ES-I3 (cell line): ENCODE results near the gene NLK.
"Not testable (repeated sequence)": the region's sequence is repeated elsewhere in the genome, so short reads cannot be mapped to it uniquely, and the experiment has no call there.

Experiments
- H3K36me3 ChIP-seq: 2 replicates; pipeline ENCODE4 v1.6.1; 2013; ENCODE audit warnings: mild to moderate bottlenecking, low read length, control low read depth, moderate library complexity; ENCODE audit not compliant: insufficient read depth
- H3K4me1 ChIP-seq: 2 replicates; pipeline ENCODE4 v1.6.1; 2013; ENCODE audit warnings: mild to moderate bottlenecking, control low read depth, low read length; ENCODE audit not compliant: insufficient read depth
- H3K9ac ChIP-seq: 2 replicates; pipeline ENCODE4 v1.6.1; 2013; ENCODE audit warnings: low read depth, mild to moderate bottlenecking, low read length, moderate library complexity
- H3K9me3 ChIP-seq: 2 replicates; pipeline ENCODE4 v1.6.1; 2013; ENCODE audit warnings: mild to moderate bottlenecking, low read length, moderate library complexity; ENCODE audit not compliant: control insufficient read depth, insufficient read depth

NLK gene

DNA sequence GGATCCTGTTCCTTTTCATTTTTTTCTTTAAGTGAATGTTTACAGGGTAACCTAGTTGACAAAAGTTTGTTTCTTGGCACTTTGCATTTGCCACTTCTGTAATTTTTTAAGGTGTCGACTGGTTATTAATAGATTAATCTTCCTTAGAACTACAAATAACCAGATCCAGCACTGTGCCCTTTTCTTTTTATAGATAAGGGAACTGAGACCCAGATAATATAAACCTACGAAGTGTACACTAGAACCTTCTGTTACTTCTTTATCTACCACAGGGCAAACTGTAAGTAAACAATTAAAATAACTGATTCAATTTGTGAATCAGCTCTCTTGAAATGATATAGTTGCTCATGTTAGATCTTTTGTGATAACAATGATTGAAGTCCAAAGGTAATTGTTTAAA lies 55.4 kb downstream of the NLK start:
- Histone ChIP-seq H3K36me3 (no peaks in the 10 kb centered on the region), H3K4me1 (peaks cover 6% of the 10 kb centered on the region), H3K9me3 (no peaks in the 10 kb centered on the region), H3K9ac (no peak overlapping the region)

DNA sequence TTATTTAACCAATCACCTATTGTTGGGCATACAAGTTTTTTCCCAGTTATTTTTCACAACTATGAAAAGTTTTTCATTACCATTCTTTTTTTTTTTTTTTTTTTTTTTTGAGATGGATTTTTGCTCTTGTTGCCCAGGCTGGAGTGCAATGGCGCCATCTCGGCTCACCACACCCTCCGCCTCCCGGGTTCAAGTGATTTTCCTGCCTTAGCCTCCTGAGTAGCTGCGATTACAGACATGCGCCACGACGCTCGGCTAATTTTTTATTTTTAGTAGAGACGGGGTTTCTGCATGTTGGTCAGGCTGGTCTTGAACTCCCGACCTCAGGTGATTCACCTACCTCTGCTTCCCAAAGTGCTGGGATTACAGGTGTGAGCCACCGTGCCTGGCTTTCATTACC lies 56.1 kb downstream of the NLK start:
- not testable (repeated sequence) for H3K4me1 ChIP-seq

GRCh38 chr17:28100251-28100650 lies 57.8 kb downstream of the NLK start:
- H3K36me3 ChIP-seq: no peaks in the 10 kb centered on the region

More for the DNA sequence above, 56.1 kb downstream of the NLK start:
- not testable (repeated sequence) for H3K9ac ChIP-seq, H3K36me3 ChIP-seq, H3K9me3 ChIP-seq

GRCh38 chr17:28100936-28101335 lies 58.5 kb downstream of the NLK start:
- no peaks in the 10 kb centered on the region for H3K9me3 ChIP-seq
- no peaks in the 10 kb centered on the region for H3K4me1 ChIP-seq
- H3K9ac ChIP-seq: no peak overlapping the region
- H3K36me3 ChIP-seq: no peaks in the 10 kb centered on the region

More at GRCh38 chr17:28100251-28100650, 57.8 kb downstream of the NLK start:
- Histone ChIP-seq H3K9ac (no peak overlapping the region), H3K9me3 (no peaks in the 10 kb centered on the region), H3K4me1 (no peaks in the 10 kb centered on the region; the same call in 1 of the 2 replicates)

DNA sequence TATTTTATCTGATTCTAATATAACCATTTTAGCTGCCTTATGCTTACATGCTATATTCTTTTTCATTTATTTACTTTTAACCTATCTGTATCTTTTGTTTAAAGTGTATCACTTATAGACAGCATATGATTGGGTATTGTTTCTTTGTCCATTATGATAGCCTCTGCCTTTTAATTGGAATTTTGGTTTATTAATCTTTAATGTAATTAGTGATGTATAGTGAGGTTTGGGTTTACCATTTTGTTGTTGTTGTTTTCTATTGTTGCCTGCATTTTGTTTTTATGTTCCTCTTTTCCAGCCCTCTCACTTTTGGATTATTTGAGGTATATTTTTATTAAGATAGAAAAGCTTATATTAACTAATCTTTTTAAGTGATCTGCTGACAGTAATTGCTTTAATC lies 59.4 kb downstream of the NLK start:
- no peaks in the 10 kb centered on the region for H3K4me1 ChIP-seq
- no peaks in the 10 kb centered on the region for H3K36me3 ChIP-seq
- H3K9me3 ChIP-seq: no peaks in the 10 kb centered on the region
- H3K9ac ChIP-seq: no peak overlapping the region

GRCh38 chr17:28105501-28105900 lies 63.0 kb downstream of the NLK start:
- Histone ChIP-seq H3K36me3 (no peaks in the 10 kb centered on the region), H3K9ac (no peak overlapping the region), H3K4me1 (no peaks in the 10 kb centered on the region), H3K9me3 (peaks cover 4% of the 10 kb centered on the region; the same call in 1 of the 2 replicates)

- Histone ChIP-seq H3K4me1 (peaks cover 28% of the 10 kb centered on the region), H3K36me3 (no peaks in the 10 kb centered on the region), H3K9ac (no peak overlapping the region), H3K9me3 (peaks cover 4% of the 10 kb centered on the region; the same call in 1 of the 2 replicates)
Measured at GRCh38 chr17:28110184-28110583, 67.7 kb downstream of the NLK start.

DNA sequence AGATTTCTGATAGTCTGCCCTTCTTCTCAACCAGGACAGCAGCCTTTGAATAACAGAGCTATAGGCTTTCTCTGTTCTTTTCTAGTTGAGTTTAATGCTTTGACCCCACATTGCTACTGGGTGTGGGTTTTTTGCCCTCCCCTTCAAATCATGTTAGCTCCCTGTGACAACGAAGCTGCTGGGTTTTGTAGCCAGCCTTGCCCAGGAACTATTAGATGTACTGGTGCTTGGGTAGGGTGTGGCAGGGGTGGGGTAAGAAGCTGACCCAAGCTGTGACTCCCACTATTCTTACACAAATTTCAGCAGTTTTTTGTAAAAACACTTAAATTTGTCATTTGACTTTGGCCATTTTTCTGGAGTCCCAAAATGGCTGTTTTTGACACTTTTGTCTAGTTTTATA lies 69.7 kb downstream of the NLK start:
- Histone ChIP-seq H3K9ac (no peak overlapping the region), H3K4me1 (peaks cover 37% of the 10 kb centered on the region), H3K36me3 (no peaks in the 10 kb centered on the region), H3K9me3 (peaks cover 4% of the 10 kb centered on the region; the same call in 1 of the 2 replicates)

GRCh38 chr17:28112606-28113005 lies 70.1 kb downstream of the NLK start:
- H3K4me1 ChIP-seq: peaks cover 37% of the 10 kb centered on the region
- no peak overlapping the region for H3K9ac ChIP-seq
- H3K9me3 ChIP-seq: peaks cover 4% of the 10 kb centered on the region; the same call in 1 of the 2 replicates
- H3K36me3 ChIP-seq: no peaks in the 10 kb centered on the region

- Histone ChIP-seq H3K9ac (no peak overlapping the region), H3K36me3 (no peaks in the 10 kb centered on the region), H3K4me1 (peaks cover 37% of the 10 kb centered on the region), H3K9me3 (peaks cover 4% of the 10 kb centered on the region; the same call in 1 of the 2 replicates)
Measured at GRCh38 chr17:28113269-28113668, 70.8 kb downstream of the NLK start.

DNA sequence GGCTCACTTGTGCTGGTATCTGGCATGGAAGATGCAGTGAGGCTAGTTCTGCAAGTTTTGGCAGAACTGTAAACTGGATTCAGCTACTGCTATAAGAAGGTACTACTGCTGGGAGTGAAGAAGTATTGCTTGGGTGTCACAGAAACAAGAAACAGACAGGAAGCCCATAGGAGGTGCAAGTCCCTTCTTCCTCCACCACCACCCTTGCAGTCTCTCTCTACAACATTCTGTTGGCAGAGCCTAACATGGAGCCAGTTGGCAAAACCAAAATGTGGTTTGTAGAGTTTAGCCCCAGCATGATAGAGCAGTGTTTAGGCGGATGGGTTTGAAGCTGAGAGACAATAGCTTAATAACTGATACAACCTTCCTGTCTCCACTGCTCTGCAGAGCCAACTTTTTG lies 72.6 kb downstream of the NLK start:
- Histone ChIP-seq H3K9ac (no peak overlapping the region), H3K9me3 (no peaks in the 10 kb centered on the region), H3K4me1 (peaks cover 43% of the 10 kb centered on the region), H3K36me3 (no peaks in the 10 kb centered on the region)

DNA sequence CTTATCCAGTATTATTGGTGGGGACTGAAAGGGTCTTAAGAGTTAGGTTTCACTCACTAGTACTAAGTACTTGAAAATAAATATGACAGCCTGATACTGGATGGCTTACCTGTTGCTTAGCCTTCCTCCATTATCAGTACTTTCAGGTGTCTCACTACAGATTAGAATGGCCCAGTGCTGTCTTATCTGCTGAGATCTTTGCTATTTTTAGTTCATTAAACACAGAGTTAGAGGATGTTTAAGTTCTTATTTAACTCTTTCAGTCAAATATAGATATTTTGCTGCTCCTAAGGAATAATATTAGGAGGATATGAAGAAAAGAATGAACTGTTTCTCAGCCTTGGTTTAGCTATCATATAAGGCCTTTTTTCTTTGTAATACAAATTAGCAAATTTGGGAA lies 74.8 kb downstream of the NLK start:
- peaks cover 35% of the 10 kb centered on the region for H3K4me1 ChIP-seq
- H3K9ac ChIP-seq: no peak overlapping the region
- H3K9me3 ChIP-seq: no peaks in the 10 kb centered on the region
- no peaks in the 10 kb centered on the region for H3K36me3 ChIP-seq

GRCh38 chr17:28118362-28118761 lies 75.9 kb downstream of the NLK start:
- Histone ChIP-seq H3K9ac (no peak overlapping the region), H3K36me3 (no peaks in the 10 kb centered on the region), H3K9me3 (no peaks in the 10 kb centered on the region), H3K4me1 (peaks cover 25% of the 10 kb centered on the region)

GRCh38 chr17:28119046-28119445 lies 76.6 kb downstream of the NLK start:
- H3K9me3 ChIP-seq: no peaks in the 10 kb centered on the region
- H3K9ac ChIP-seq: no peak overlapping the region
- H3K36me3 ChIP-seq: no peaks in the 10 kb centered on the region
- H3K4me1 ChIP-seq: peaks cover 22% of the 10 kb centered on the region; the same call in 1 of the 2 replicates

GRCh38 chr17:28119560-28119959 lies 77.1 kb downstream of the NLK start:
- peaks cover 21% of the 10 kb centered on the region; the same call in 1 of the 2 replicates for H3K4me1 ChIP-seq
- H3K9me3 ChIP-seq: no peaks in the 10 kb centered on the region
- no peak overlapping the region for H3K9ac ChIP-seq
- H3K36me3 ChIP-seq: no peaks in the 10 kb centered on the region; the same call in 1 of the 2 replicates

GRCh38 chr17:28120766-28121165 lies 78.3 kb downstream of the NLK start:
- no peak overlapping the region for H3K9ac ChIP-seq
- H3K9me3 ChIP-seq: no peaks in the 10 kb centered on the region
- no peaks in the 10 kb centered on the region; the same call in 1 of the 2 replicates for H3K36me3 ChIP-seq
- H3K4me1 ChIP-seq: peaks cover 14% of the 10 kb centered on the region; the same call in 1 of the 2 replicates
